ENCODE measurements around the gene TIFAB.

DNA sequence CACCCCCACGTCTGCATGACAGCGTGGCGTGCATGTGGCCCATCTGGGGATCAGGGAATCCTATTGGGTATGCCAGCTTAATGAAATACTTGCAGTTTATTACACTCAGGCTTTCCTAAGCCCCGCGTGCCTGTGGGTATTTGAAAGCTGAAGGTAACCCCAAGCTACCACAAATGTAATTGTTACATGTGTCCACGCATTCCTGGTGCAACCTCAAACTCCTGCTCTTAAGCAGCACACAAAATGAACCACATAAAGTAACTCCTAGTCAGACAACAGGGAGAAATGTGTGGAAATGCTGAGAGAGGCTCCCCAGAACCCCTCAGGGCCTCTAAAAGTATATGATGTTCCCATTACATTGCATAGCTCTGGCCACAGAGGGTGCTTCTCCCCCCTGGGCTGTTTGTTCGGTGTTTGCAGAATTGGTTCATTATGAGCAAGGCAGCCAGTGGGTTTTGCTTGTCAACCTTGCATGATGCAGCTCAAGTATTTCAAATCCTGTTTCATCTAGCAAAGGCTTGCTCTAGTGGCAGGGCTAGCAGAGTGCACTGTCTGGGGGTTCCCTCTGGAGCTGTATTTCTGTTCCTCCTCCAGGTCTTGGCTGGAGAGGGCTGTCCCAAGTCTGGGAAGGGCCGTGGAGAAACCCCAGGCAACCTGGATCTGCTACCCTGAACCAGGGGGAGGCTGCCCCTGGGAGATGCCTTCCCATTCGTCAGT lies 3.2 kb downstream of the TIFAB start:
- TF ChIP-seq EP300 (IDR thresholded peaks at IDR 0.05) (no peak), POLR2A (IDR thresholded peaks at IDR 0.05) (no peak), POLR2AphosphoS5 (IDR thresholded peaks at IDR 0.05) (no peak)
- TF ChIP-seq, protein P1, sequence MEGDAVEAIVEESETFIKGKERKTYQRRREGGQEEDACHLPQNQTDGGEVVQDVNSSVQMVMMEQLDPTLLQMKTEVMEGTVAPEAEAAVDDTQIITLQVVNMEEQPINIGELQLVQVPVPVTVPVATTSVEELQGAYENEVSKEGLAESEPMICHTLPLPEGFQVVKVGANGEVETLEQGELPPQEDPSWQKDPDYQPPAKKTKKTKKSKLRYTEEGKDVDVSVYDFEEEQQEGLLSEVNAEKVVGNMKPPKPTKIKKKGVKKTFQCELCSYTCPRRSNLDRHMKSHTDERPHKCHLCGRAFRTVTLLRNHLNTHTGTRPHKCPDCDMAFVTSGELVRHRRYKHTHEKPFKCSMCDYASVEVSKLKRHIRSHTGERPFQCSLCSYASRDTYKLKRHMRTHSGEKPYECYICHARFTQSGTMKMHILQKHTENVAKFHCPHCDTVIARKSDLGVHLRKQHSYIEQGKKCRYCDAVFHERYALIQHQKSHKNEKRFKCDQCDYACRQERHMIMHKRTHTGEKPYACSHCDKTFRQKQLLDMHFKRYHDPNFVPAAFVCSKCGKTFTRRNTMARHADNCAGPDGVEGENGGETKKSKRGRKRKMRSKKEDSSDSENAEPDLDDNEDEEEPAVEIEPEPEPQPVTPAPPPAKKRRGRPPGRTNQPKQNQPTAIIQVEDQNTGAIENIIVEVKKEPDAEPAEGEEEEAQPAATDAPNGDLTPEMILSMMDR (IDR thresholded peaks at IDR 0.05) = no peak
